Stimulated activated CD8-positive, alpha-beta memory T cell treated with anti-CD3 and anti-CD28 coated beads, Interleukin-15, amount 100 ng/mL, for 4 hours (primary cell): ENCODE measurements around the gene WASF3.
A peak's percentile ranks its signal among the peaks of the same experiment; 100 is the strongest.
"Not testable (repeated sequence)": the region's sequence is repeated elsewhere in the genome, so short reads cannot be mapped to it uniquely, and the experiment has no call there.

Source experiments
- DNase-seq, 2 donors: peaks; one replicate each; pipeline ENCODE4 v3.0.0-alpha.2; 2020; ENCODE audit warnings: low read depth in 2 of 2

WASF3 gene

DNA sequence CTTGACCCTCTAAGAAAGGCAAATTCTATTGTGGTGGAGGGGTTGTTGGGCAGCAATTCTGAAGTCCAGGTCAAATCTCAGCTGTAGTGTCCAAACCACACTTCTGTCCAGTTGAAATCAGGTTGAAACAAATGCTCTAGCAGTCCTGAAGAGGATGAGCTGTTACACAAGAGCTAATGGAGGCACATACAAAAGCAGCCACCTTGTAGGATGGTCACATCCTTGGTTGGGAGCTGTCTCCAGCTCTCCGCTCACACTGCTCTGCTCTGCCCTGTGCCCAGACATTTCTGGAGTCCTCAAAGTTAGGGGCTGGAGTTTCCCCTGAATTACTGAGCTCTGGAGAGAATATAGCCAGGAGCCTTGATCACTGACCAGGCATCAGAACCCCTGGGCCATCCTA is 155.9 kb downstream of the WASF3 start:
- DNase-seq, result no peak

DNA sequence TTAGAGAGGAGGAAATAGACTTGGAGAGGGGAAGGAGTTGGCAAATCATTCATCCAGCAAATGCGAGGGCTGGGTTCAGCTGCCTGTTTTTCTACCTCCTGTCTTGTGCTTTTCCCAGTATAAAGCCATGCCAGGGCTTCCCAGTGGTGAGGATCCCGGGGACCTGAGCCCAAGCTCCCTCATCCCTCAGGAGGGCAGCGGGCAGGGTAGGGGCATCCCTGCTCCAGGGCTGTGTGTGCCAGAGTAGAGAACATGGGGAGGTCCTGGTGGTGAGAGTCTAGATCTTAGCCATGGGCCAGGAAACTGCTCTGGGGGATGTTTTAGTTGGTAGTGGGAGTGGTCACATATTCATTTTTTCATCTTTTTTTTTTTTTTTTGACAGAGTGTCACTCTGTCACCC is 159.5 kb downstream of the WASF3 start:
- DNase-seq, result no peak

DNA sequence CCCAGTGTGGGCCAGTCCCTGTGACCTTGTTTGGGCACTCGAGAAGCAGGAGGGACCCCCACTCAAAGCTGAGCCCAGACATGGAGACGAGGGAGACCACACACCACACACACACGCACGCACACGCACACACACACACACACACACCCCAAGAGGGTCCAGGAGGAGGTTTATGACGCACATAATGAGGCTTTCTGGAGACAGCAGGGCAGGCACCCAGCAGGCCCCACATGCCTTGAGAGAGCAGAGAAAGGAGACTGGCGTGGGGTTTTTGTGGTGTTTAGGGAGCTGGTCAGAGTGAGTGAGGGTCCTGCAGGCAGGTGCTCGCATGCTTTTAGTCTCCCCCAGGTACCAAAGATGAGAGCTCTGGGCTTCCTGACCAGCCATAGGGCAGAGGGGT is 160.7 kb downstream of the WASF3 start:
- no peak for DNase-seq

DNA sequence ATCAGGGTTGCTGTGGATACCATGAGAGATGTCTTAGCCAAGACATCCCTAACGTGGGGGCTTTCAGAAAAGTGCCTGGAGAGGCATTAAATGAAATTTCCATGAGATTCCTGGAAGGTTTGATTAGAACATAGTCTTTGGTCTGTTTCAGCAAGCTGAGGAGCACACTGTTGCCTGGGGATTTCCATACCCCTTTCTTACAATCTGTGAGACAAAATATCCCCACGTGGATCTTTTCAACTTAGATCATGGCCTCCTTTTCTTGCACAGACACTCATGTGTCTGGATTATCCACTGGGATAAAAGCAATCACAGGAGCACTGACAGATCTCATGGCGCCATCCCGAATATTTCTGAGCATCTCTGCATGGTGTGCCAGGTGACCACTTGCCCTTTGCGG is 161.4 kb downstream of the WASF3 start:
- DNase-seq, result no peak

DNA sequence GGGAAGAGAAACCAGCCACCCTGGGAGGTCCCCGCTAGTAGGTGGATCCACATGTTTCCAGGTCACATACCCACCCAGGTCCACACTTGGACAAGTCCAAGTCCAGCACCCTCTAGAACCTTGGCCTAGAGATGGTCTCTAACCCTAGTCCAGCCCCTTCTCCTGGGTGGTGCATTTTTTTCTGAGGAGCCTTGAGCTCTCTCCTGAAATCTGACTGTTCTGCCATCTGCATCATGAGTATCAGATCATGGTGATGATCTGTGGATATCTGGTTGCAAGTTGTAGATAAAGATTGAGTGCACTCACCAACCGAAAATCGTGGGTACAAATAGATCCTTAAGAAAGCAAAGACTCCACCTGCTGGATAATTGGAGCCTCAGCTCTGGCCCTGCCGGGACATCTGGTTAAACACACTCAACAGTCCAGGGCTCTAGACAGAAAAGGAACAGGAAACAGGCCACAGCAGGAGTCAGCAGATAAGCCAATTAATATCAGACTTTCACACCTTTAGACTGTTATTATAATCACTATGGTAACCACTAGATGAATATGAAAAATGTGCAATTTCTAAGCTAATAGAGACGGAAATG is 162.0 kb downstream of the WASF3 start:
- no peak for DNase-seq

DNA sequence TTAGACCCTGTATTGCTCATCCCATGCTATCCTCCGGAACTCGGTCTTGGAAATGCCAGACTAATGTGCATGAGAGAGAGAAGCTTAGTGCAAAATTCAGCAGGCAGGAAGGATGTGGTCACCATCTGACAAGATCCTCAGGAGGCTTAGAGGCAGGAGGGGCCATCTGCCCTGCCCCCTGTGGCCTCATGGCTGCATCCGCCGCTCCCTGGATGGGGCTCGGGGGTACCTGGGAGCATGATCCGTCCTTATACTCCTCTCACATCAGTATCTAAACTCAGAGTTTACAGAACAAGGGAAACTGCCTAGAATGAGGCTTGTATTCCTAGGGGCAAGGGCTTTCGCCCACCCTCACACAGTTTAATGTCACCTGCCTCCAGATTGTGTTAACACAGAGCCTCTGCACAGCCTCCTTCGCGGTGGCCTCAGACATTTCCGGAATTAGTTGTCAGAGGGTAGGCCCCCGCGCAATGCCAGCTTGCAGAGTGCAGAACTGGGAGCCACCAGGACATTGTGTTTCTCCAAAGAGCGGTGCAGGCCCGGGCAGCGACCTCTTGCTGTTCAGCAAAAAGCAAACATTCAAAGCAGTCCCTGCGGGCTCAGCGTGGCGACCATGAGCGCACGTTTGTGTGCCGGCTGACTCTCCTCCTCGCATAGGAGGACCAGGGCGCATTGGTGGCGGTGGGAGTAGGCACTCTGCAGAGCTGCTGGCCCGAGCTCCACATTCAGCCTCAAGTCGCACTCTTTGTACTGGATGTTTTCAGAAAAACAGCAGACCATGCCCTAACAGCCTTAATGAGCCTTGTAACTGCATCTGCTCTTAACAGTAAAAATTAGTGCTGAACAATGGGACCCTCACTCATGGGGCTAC is 164.0 kb downstream of the WASF3 start:
- peak in 1 of 2 donors; percentile 3 for DNase-seq

DNA sequence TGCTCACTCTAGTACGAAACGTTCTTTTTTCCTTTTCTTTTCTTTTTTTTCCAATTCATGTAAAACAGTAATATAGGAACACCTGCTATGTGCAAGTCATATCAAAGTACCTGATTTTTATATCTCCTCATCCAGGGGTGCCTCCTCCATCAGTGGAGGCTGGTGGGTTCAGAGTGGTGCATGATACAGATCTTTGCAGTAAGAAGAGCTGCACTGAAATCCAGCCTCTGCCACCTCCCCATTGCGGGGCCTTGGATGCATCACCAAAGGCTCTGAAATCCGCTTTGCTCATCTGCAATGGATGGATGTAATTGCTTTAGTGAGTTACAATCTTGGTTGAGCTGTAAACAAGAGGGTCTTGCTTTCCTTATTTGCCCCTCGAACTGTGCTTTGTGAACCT is 164.8 kb downstream of the WASF3 start:
- DNase-seq, result no peak

DNA sequence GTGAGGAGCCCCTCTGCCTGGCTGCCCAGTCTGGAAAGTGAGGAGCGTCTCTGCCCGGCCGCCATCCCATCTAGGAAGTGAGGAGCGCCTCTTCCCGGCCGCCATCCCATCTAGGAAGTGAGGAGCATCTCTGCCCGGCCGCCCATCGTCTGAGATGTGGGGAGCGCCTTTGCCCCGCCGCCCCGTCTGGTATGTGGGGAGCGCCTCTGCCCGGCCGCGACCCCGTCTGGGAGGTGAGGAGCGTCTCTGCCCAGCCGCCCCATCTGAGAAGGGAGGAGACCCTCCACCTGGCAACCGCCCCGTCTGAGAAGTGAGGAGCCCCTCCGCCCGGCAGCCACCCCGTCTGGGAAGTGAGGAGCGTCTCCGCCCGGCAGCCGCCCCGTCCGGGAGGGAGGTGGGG is 166.1 kb downstream of the WASF3 start:
- not testable (repeated sequence) for DNase-seq

DNA sequence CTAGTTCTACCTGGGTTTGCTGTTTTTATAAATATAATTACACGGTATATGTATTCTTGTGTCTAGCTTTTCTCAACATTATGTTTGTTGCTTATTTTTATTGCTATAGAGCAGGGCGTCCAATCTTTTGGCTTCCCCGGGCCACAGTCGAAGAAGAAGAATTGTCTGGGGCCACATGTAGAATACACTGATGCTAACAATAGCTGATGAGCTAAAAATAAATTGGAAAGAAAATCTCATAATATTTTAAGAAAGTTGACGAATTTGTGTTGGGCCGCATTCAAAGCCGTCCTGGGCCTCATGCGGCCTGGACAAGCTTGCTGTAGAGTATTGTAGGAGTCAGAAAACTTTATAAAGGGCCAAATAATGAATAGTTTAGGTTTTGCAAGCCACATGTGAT is 169.2 kb downstream of the WASF3 start:
- no peak for DNase-seq

DNA sequence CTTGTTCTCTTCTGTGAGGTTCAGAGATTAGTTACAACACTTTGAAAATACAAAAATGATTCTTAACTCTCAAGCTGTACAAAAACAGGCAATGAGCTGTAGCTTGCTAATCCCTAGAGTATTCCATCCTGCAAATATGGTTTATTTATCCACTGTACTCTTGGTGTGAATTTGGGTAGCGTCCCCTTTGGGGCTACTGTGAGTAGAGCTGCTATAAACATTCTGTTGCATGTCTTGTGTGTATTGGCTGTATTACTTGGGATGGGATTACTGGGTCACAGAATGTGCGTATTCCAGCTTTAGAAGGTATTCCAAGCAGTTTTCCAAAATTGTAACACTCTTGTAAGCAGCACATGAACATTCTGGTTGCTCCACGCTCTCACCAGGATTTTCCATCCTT is 169.6 kb downstream of the WASF3 start:
- DNase-seq, result no peak

DNA sequence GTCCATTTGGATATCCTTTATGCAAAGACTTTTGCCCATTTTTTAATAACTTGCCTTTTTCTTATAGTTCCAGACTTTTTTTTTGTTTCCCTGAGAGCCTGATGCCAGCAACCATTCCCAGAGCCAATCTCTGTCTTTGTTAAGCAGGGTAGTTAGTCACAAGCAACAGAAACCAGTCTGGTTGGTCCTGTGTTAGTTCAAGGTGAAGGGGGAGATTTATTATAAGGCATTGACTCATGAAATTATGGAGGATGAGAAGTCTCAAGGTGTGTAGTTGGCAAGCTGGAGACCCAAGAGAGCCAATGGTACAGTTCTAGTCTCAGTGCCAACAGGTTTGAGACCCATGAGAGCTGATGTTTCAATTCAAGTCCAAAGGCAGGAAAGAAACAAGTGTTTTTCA is 170.2 kb downstream of the WASF3 start:
- DNase-seq, result no peak

DNA sequence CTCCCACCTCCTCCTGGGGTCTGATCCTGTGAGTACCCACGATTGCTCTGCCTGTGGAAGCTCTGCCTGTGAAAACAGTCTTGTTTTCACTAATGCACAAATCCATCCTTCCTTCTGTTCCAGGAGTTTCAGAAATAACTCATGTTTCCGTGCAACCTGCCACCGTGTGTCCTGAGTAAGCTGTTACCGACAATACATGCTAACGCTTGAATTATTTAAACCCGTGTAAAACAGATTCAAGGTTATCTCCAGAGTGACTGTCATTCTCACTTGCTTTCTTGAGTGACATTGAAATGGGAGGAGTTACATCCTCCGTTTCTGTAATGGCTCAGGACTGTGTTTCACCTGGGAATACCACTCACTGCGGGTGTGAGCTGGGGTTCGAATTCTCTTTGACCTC is 178.2 kb downstream of the WASF3 start:
- no peak for DNase-seq
